Measurements from ENCODE around the gene PLSCR4.

- TF ChIP-seq EZH2 (IDR thresholded peaks at IDR 0.05; ENCODE audit: borderline replicate concordance, low read depth, low read length, poor library complexity, severe bottlenecking) (no peak), CTCF (conservative IDR thresholded peaks at IDR 0.05; ENCODE audit: low read depth, low read length) (no peak)
Observed at GRCh38 chr3:146172586-146172985, 78.3 kb downstream of the PLSCR4 start.
